HG02759 (cell line): ENCODE data around the gene SPOP.
A peak's percentile ranks its signal among the peaks of the same experiment; 100 is the strongest.
"Not testable (repeated sequence)": the region's sequence is repeated elsewhere in the genome, so short reads cannot be mapped to it uniquely, and the experiment has no call there.

Experiments used
- ATAC-seq: cut with Tn5 transposase; IDR thresholded peaks from one replicate; pipeline ENCODE4 v1.9.1; 2021; ENCODE audit warnings: mild to moderate bottlenecking, moderate library complexity; ENCODE audit not compliant: unreplicated experiment

Gene SPOP

GRCh38 chr17:49677933-49678847 is at the start of gene SPOP:
TSS of gene SPOP (minus strand) at chr17:49678097. CDS start at chr17:49622810, 55,287 bp downstream.
- ATAC-seq = peak; percentile 80

DNA sequence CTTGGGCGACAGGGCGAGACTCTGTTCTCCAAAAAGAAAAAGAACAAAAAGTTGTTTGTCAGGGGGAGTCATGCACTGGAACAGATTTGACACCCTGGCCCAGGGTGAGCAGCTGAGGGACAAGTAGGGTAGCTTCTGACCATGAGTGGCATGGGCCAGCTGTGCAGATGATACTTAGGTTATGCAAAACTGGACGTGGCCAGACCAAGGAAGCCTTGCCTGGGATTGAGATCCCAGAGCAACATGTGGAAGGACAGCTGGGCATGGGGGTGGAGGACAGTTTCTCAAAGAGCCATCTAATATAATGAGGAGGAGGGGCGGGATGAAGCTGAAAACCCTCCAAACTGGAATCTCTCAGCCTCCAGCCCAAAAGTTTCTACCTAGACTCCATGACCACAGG is 49.5 kb upstream of the SPOP start:
- ATAC-seq = no peak

- no peak for ATAC-seq
Measured at GRCh38 chr17:49725452-49726130, 47.7 kb upstream of the SPOP start.

- ATAC-seq = not testable (repeated sequence)
Measured at GRCh38 chr17:49724552-49724951, 46.7 kb upstream of the SPOP start.

DNA sequence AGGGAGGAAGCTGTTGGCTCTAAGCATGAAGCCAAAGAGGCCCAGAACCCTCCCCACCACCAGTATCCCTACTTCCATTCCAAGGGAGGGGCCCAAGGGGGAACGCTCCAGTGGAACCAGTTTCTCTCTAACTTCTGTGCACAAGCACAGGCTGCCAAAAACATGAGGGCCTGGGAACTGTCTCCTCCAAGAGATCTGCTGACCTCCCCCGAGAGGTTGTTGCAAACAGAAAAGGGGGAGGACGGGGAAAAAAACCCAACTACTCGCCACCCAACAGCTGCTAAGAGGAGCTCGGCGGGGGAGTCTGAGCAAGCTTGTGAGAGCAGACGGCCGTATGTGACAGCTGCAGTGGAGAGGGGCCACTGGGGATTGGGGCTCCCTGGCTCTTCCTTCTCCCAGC is 45.5 kb upstream of the SPOP start:
- ATAC-seq = no peak

DNA sequence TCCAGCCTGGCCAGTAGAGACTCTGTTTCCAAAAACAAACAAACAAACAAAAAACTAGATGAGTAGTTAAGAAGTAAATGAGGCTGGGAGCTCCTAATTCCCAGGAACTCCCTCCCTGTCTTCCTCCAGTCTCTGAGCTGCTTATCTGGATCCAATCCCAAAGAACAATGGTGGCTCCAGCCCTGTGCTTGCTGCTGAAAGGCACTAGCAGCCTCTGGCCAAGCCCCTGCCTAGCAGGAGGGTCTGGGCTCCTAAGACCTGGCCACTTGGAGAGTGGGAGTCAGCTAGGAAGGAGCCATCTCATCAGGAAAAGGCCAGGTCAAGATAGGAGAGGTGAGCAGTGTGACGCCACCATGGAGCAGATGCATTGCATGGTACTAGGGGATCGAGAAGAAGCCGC is 44.2 kb upstream of the SPOP start:
- no peak for ATAC-seq

- ATAC-seq = no peak
Measured at GRCh38 chr17:49717371-49717861, 39.5 kb upstream of the SPOP start.

DNA sequence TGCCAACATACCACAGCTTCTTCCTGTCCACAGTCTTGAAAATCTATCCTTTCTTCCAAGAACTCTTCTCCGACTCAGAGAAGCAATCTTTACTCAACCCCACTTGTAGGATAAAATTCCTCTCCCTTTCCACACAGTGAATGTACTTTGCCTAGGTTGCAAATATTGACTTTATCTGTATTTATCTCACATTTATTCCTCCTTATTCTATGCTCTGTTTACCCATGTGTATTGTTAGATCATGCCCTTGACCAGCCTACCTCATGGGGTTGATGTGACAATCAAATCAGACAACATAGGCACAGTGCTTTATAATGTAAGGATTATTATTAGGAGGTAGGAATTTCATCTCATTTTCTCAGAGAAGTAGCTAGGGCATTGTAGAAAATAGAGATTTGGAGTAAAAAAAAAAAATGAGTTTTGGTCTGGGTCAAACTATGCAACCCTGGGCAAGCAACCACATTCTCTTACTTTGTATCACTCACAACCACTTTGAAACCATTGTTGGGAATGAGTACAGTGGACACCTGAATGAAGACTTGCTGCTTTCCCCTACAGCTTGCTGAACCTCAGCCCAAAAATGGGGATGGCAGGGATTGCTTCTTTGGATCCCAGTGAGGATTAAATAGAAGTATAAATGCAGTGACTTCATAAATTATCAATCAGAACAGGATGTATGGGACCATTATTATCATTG is 38.9 kb upstream of the SPOP start:
- ATAC-seq = no peak

- no peak for ATAC-seq
Measured at GRCh38 chr17:49715717-49716279, 37.9 kb upstream of the SPOP start.

DNA sequence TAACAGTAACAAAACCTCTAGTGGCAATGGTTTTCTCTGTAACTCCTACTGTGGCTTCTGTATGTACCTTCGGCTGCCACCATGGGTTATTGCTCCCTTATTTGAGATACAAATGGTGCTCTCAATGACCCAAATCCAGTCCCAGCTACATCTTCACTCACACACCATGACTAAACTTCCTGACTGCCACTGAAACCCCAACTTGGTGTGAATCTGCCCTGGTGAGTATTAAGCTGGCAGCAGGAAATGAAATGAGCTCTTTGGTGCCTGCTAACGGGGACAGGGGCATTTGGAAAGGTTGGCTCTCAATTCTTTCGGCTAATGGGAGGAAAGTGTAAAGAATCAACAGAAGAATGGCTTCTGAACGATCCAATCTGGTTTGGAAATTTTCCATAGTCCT is 37.3 kb upstream of the SPOP start:
- ATAC-seq = no peak

DNA sequence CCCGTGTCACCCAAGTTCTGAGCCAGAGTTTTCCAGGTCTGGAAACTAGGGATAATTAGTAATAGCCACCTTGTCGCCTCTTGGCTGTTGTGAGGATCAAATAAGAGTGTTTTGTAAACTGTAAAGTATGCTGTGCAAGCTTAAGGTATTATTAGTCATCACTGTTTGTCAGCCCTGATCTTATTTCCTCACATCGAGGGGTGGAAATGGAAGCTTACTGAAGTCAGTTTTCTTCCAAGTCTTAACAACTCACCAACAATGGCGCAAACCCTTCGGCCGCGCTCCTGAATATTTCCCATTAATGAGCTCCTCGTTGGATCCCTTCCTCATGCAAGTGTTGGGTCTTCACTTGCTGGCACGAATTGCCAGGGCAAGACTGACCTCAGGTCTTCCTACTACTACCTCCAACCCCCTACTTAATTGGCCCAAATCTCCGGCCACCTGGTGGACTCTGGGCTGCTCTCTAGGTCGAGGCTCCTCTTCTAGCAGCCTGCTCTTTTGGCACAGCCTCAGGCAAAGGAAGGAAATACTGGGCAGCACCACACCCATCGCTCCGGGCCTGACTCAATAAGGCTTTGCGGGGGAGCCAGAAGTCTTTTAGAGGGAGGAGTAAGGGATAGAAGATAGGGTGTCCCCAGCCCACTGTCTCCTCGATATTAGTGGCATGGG is 30.8 kb upstream of the SPOP start:
- no peak for ATAC-seq

DNA sequence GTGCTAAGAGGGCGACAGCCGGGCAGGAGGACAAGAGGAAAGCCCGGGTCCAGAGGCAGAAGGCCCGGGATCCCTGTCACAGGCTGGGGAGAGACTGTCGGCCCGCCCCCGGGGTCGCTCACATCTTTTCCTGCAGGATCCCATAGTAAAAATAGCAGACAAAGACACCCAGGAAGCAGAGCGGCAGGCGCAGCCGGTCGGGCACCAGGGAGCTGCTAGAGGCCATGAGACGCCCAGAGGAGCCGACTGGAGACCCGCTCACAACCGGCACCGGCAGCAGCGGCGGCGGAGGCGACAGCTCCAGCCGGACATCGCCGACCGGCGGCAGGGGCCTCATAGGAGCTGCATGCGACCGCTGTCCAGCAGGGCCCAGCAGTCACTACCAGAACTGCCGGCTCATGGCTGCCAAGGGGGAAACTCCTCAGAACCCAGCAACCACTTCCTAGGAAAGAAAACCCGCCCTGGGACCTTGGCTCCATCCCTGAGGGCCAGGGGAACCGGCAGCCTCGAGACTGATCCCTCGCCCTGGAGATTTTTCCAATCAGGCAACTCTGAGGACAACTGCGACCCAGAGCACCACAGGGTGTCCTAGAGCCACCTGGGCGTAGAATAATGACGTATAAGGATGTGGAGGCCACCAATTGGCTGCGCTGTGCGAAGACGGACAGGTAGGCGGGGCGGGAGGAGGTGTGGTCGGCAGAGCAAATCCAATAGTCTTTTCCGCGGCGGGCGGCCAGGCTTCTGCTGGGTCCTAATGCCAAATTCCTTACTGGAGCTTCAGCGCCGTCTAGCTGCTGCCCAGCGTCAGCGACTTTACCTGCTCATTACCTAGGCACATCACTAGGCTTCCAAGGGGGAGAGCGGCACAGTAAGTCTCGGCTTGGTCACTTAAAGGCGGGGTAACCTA is 30.0 kb upstream of the SPOP start, which contains the start of gene SLC35B1:
Gene SLC35B1 (minus strand): TSS at position 357 of the 907 bp plus-strand sequence. CDS start 131 bp downstream, at position 226.
- peak; percentile 94 for ATAC-seq

- ATAC-seq = no peak
Measured at GRCh38 chr17:49707246-49707607, 29.3 kb upstream of the SPOP start.

GRCh38 chr17:49705254-49705653 is 27.4 kb upstream of the SPOP start:
- no peak for ATAC-seq

DNA sequence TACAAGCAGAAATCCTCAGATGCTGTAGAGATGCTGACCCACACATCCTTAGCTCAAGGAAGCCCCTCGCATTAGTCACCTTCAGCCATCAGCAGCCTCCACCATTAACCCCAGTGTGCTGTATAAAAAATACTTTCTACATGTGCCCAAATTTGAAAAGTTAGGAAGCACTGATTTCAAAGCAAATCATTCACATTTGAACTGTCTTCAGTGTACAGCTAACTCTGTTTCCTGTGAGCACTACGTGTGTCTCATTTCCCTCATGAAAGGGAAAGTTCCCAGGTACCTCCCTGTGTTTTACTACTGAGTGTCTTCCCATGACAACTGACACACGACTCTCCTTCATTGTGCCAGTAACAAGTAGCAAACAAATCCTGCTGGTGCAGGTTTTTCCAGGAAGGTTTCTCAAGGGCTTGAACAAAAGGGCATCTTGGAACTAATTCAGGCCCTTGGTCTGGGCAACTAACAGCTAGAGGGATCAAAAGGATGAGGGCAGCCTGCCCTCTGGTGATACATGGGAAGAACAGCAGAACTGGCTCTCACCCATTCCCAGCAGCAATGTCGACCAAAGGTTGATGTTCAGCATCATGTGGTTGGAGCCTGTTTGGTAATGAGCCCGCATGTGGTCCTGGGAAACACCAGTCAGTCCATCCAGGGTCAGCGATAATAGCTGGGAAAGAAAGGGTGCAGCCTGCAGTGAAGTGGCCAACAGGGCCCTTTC is 25.8 kb upstream of the SPOP start:
- no peak for ATAC-seq

- ATAC-seq = no peak
Measured at GRCh38 chr17:49700960-49701359, 23.1 kb upstream of the SPOP start.

DNA sequence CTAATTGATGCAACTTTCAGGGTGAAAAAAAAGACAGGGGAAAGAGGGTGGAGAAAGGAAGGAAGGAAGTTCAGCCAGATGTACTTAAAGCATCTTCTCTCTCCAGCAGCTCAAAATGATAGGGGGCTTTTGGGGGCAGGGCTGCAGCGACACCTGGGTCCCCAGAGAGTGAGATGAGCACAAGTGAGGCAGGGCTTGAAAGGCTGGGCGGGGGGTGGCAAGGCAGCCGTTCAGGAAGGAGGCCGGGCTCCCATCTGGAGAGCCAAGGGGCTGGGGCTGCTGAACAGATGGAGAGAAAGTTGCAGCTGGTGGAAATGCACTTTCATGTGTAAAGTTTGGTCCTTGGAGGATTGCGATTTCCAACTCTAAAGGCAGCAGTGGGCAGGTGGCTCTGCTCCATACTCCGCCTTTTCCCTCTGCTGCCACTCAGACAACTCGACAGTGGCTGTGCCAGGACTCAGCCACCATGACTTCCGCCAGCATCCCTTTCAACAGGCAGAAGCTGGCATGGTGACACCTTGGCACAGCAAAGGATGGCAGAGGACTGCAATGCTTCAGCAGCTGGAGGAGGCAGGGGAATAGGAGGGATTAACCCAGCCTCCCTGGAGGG is 22.2 kb upstream of the SPOP start:
- no peak for ATAC-seq

GRCh38 chr17:49698005-49698404 is 20.1 kb upstream of the SPOP start:
- ATAC-seq = no peak
